Peyer's patch (tissue), 4 donors: ENCODE results near the gene ABR.

Experiments used
- CTCF ChIP-seq, 6 experiments: fragments of 450-650 bp in 4 of 6; fragments of 200-600 bp in 2 of 6; sonication (generic) in 1 of 6; IDR thresholded peaks; one replicate each; pipeline ENCODE4 v1.5.1; 2017 to 2019; ENCODE audit warnings: antibody characterized with exemption in 6 of 6, mild to moderate bottlenecking in 3 of 6, moderate library complexity in 1 of 6
- POLR2A ChIP-seq, 2 donors: fragments of 450-650 bp; IDR thresholded peaks; one replicate each; pipeline ENCODE4 v1.5.1; 2017; ENCODE audit warnings: antibody characterized with exemption in 2 of 2, mild to moderate bottlenecking in 2 of 2, moderate library complexity in 2 of 2

- no peak for TF ChIP-seq CTCF (IDR thresholded peaks at IDR 0.05)
- TF ChIP-seq POLR2A (IDR thresholded peaks at IDR 0.05), result no peak
These were observed 84.5 kb downstream of the ABR start for GRCh38 chr17:1095090-1095852.
